HepG2 (cell line): ENCODE measurements around the gene ACVR1B.

Experiments
- CBX5 ChIP-seq: sonication (generic); formaldehyde crosslinking; IDR thresholded peaks from 2 replicates; pipeline ENCODE4 v1.4.0; 2020; ENCODE audit warnings: missing genetic modification reagents, borderline replicate concordance
- CTCF ChIP-seq: sonication (generic); formaldehyde crosslinking; IDR thresholded peaks from 2 replicates; pipeline ENCODE4 v1.5.0; 2020; ENCODE audit warnings: mild to moderate bottlenecking, missing genetic modification reagents, moderate library complexity
- HNF1A ChIP-seq, 2 experiments: sonication (generic) in 1 of 2; formaldehyde crosslinking in 1 of 2; IDR thresholded peaks; 2 replicates each; pipeline versions ENCODE4 v1.4.0 to v1.6.1; 2016 to 2020; ENCODE audit warnings: borderline replicate concordance in 1 of 2, low read depth in 1 of 2, mild to moderate bottlenecking in 1 of 2, missing genetic modification reagents in 1 of 2
- POLR2AphosphoS5 ChIP-seq: IDR thresholded peaks from 2 replicates; pipeline ENCODE4 v1.6.1; 2012; ENCODE audit warnings: low read depth, low read length
- REST ChIP-seq, 2 experiments: IDR thresholded peaks; 2 replicates each; pipeline ENCODE4 v1.6.1; 2011 to 2012; ENCODE audit warnings: low read length in 2 of 2, borderline replicate concordance in 1 of 2, low read depth in 1 of 2, mild to moderate bottlenecking in 1 of 2, moderate library complexity in 1 of 2
- SUZ12 ChIP-seq: fragments of 150-350 bp; IDR thresholded peaks from 2 replicates; pipeline ENCODE4 v1.6.1; 2014; ENCODE audit warnings: low read depth, low read length
- TCF7 ChIP-seq: sonication (generic); IDR thresholded peaks from 2 replicates; pipeline ENCODE4 v1.6.1; 2016; ENCODE audit warnings: antibody characterized with exemption, low read depth
- THYN1 ChIP-seq: sonication (generic); formaldehyde crosslinking; IDR thresholded peaks from 2 replicates; pipeline ENCODE4 v1.8.1; 2023; ENCODE audit warnings: low read depth, mild to moderate bottlenecking, moderate library complexity, missing genetic modification reagents, borderline replicate concordance

- TF ChIP-seq TCF7: no peak
- no peak for TF ChIP-seq SUZ12
- TF ChIP-seq REST (IDR thresholded peaks at IDR 0.05; ENCODE audit: borderline replicate concordance in 1 of 2, low read depth in 1 of 2, low read length in 2 of 2): no peak
- TF ChIP-seq HNF1A (IDR thresholded peaks at IDR 0.05; ENCODE audit: low read depth): no peak
- TF ChIP-seq HNF1A (CRISPR knock-in tag; IDR thresholded peaks at IDR 0.05; ENCODE audit: borderline replicate concordance): no peak
- TF ChIP-seq CBX5 (CRISPR knock-in tag): no peak
- TF ChIP-seq POLR2AphosphoS5: no peak
- no peak for TF ChIP-seq THYN1
- no peak for TF ChIP-seq CTCF (CRISPR knock-in tag)
These were observed 33.2 kb downstream of the ACVR1B start for GRCh38 chr12:51984657-51985056.
